ENCODE results near the gene IPO4. TPM values are rescaled to one million over a fixed set of nuclear protein-coding genes. Genes with fewer than 3 reads are reported as not detected.

IPO4 gene
- total and polyA plus RNA-seq, 2 of the 8 experiments (the other 6 are each of a cell fraction or from before 2014, with no cell fraction given): 55.5 to 108 TPM

DNA sequence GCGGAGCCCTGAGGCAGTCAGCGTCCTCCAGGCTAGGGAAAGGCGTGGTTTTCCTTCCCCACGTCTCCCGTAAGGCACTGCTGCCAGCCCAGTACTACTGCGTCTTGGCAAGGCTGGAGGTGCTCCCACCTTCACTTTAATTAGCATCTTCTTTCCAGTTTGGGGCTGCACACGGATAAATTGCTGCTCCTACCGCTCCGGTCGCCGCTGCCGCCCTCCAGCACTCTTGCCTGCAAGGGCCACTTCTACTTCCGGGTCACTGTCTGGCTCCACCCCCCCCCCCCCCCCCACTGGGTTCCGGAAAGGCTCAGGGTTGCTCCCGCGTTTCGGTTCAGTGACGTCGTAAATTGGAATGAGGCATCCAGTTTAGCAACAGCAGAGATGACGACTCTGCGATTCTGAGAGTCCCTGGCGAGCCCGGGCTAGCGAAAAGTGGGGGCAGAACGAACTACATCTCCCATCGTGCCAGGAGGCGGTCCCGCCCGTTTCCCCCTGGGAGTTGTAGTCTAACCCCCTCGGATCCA, 43.6 kb upstream of the IPO4 start, which contains the start of gene NEDD8 (continued):
- peak; percentile 81 for TF ChIP-seq PHF8 (conservative IDR thresholded peaks at IDR 0.05; ENCODE audit: low read depth, low read length)
- TF ChIP-seq MAX (IDR thresholded peaks at IDR 0.05): no peak; the same call in 1 of the 2 replicates
- no peak for TF ChIP-seq RNF2 (IDR thresholded peaks at IDR 0.05; ENCODE audit: borderline replicate concordance, low read depth, low read length, missing control alignments, poor library complexity, severe bottlenecking)
- peak; percentile 63; the same call in 1 of the 2 replicates for TF ChIP-seq CREB1 (IDR thresholded peaks at IDR 0.05)
- TF ChIP-seq NANOG (IDR thresholded peaks at IDR 0.05; ENCODE audit: insufficient read depth, low read depth, low read length, poor library complexity, severe bottlenecking): no peak
- TF ChIP-seq SIN3A (conservative IDR thresholded peaks at IDR 0.05 in 1 of 2, IDR thresholded peaks at IDR 0.05 in 1 of 2; ENCODE audit: low read depth in 1 of 2, low read length in 2 of 2): peak in 1 of 2 experiments; percentile 84; a peak in 2 of 4 replicates
- no peak for TF ChIP-seq BCL11A (IDR thresholded peaks at IDR 0.05; ENCODE audit: low read depth in 2 of 2, low read length in 2 of 2)
- no peak for TF ChIP-seq POU5F1 (IDR thresholded peaks at IDR 0.05; ENCODE audit: low read depth, low read length)
- TF ChIP-seq CTBP2 (IDR thresholded peaks at IDR 0.05; ENCODE audit: borderline replicate concordance, insufficient read depth, insufficient read length, low read length): no peak
- no peak for TF ChIP-seq SRF (IDR thresholded peaks at IDR 0.05; ENCODE audit: low read depth, low read length)

Data from H1 (cell line).